ENCODE data around the gene SUSD1. TPM values are rescaled to one million over a fixed set of nuclear protein-coding genes. Genes with fewer than 3 reads are reported as not detected.

SUSD1 gene
- total RNA-seq, 2 donors from 2014 or later: 7.8 to 7.9 TPM

DNA sequence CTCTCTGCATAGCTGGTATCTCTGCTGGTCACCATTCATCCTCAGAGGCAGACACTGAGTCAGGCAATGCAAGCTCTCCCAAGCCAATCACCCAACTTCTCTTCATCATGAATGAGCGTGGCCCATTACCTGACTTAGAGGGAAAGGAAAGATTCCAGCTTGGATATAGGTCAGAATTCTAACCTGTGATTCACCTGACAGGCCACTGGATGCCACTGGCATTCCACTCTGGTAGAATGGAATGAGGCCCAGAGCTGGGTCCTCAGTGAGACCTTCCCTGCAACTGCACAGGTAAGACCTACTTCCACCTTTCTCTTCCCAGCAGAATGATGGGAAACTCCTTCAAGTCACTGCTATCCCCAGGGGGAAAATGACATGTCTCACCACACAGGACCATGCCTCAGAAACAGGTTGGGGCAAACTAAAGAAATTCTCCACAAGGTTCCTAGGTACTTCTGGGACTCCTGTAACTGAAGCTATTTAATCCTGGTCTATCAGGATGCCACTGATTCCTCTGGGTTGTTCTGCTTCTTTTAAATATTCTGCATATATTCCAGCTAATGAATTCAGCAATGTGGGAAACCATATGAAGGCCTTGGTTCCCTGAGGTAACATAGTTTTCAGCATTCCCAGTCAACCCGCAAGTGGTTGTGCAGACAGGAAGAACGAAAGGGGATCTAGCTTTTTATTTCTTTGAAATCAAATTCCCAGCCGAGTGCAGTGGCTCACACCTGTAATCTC, 62.0 kb downstream of the SUSD1 start:
- Histone ChIP-seq H3K36me3 (replicated peaks in 1 of 2; ENCODE audit: insufficient read depth in 1 of 2, low read depth in 2 of 2) (no peaks in the 10 kb centered on the region), H3K27ac (no peak overlapping the region), H3K27me3 (no peaks in the 10 kb centered on the region), H3K4me3 (no peak overlapping the region), H3K4me1 (no peaks in the 10 kb centered on the region), H3K9me3 (no peaks in the 10 kb centered on the region)
- 75 to 80% methylated on average over 4 of the region's 4 CpGs for WGBS, 2 donors
- intact Hi-C loops (cut with DNase I): loop anchor here (5.0 kb wide), 1 partner anchor 249 kb away; no protein-coding TSS in a partner anchor
- DNase-seq (peak; percentile 47 to 67 (median 58)), ATAC-seq (peak; percentile 82)
- peak; percentile 37 to 86 (median 78) for TF ChIP-seq CTCF (IDR thresholded peaks at IDR 0.05)
- no peak for TF ChIP-seq POLR2A (IDR thresholded peaks at IDR 0.05)

- DNase-seq: no peak
- H3K27ac ChIP-seq: no peak overlapping the region
- WGBS, 2 donors: 76 to 77% methylated on average over 4 of the region's 4 CpGs
- ATAC-seq: no peak
- intact Hi-C loops (cut with DNase I): loop anchor here (5.0 kb wide), 1 partner anchor 250 kb away; no protein-coding TSS in a partner anchor
- no peak for TF ChIP-seq POLR2A (IDR thresholded peaks at IDR 0.05)
- no peak for TF ChIP-seq CTCF (IDR thresholded peaks at IDR 0.05)
- H3K27me3 ChIP-seq: no peaks in the 10 kb centered on the region
- no peaks in the 10 kb centered on the region for H3K9me3 ChIP-seq
- no peak overlapping the region for H3K4me3 ChIP-seq
- no peaks in the 10 kb centered on the region for H3K36me3 ChIP-seq (replicated peaks in 1 of 2; ENCODE audit: insufficient read depth in 1 of 2, low read depth in 2 of 2)
- no peaks in the 10 kb centered on the region for H3K4me1 ChIP-seq
Measured at GRCh38 chr9:112112519-112112918, 62.6 kb downstream of the SUSD1 start.

- H3K4me3 ChIP-seq: no peak overlapping the region
- no peaks in the 10 kb centered on the region for H3K27me3 ChIP-seq
- no peak for DNase-seq
- TF ChIP-seq POLR2A (IDR thresholded peaks at IDR 0.05): no peak
- no peak for TF ChIP-seq CTCF (IDR thresholded peaks at IDR 0.05)
- no peaks in the 10 kb centered on the region for H3K4me1 ChIP-seq
- H3K36me3 ChIP-seq (replicated peaks in 1 of 2; ENCODE audit: insufficient read depth in 1 of 2, low read depth in 2 of 2): no peaks in the 10 kb centered on the region
- ATAC-seq: no peak
- H3K9me3 ChIP-seq: no peaks in the 10 kb centered on the region
- H3K27ac ChIP-seq: no peak overlapping the region
- intact Hi-C loops (cut with DNase I): loop anchor here (5.0 kb wide), 1 partner anchor 251 kb away; no protein-coding TSS in a partner anchor
- 88 to 89% methylated on average over 7 to 8 of the region's 8 CpGs for WGBS, 2 donors
Measured at GRCh38 chr9:112111461-112111860, 63.6 kb downstream of the SUSD1 start.

- intact Hi-C loops (cut with DNase I): loop anchor here (5.0 kb wide), 1 partner anchor 252 kb away; no protein-coding TSS in a partner anchor
- TF ChIP-seq CTCF (IDR thresholded peaks at IDR 0.05): no peak
- no peak for ATAC-seq
- Histone ChIP-seq H3K27me3 (no peaks in the 10 kb centered on the region), H3K4me1 (no peaks in the 10 kb centered on the region), H3K4me3 (no peak overlapping the region), H3K9me3 (no peaks in the 10 kb centered on the region), H3K36me3 (replicated peaks in 1 of 2; ENCODE audit: insufficient read depth in 1 of 2, low read depth in 2 of 2) (no peaks in the 10 kb centered on the region), H3K27ac (no peak overlapping the region)
- DNase-seq: no peak
- 88 to 100% methylated on average over 2 of the region's 2 CpGs for WGBS, 2 donors
Measured at GRCh38 chr9:112110777-112111113, 64.4 kb downstream of the SUSD1 start.

Measured in body of pancreas (tissue), 4 donors.